HG03039 (cell line): ENCODE results near the gene MEIS2.

Source experiments
- ATAC-seq: cut with Tn5 transposase; IDR thresholded peaks from one replicate; pipeline ENCODE4 v1.9.1; 2021; ENCODE audit warnings: mild to moderate bottlenecking, moderate library complexity; ENCODE audit not compliant: unreplicated experiment

Gene MEIS2

DNA sequence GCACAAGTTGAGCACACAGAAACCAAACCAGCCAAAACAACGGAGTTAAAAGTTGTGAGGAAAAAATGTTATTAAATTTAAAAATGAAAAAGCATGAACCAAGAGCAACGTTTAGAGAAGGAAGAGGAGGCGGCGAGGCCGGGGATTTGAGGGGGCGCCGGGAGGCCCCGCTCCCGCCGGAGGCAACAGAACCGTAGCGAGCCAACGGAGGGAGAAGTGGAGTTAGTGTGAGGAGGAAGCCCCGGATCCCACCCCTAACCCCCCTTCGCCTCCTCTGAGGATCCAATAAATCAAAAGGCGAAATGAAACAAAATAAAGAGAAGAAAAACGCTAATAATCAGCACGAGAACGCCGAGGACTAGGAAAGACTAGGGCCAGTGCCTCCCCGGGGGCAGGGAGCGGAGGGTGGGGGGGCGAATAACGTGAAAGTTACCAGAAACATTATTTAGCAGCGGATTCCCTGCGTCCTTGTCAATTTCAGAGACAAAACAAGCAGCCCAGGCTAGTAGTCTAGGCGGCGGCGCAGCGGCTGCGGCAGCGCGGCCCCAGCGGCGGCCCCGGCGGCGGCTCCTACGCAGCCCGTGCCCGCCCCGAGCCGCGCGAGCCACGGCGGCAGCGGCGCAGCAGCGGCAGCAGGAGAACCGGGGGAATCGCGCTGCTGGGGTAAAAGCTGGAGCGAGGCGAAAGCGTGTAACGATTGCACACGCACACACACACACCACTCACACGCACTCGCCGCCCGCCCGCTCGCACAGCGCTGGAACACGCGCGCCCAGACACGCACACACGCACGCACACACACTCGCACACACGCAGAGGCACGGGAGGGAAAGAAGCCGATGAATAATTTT lies 1.7 kb downstream of the MEIS2 start:
- ATAC-seq: peak; percentile 35

DNA sequence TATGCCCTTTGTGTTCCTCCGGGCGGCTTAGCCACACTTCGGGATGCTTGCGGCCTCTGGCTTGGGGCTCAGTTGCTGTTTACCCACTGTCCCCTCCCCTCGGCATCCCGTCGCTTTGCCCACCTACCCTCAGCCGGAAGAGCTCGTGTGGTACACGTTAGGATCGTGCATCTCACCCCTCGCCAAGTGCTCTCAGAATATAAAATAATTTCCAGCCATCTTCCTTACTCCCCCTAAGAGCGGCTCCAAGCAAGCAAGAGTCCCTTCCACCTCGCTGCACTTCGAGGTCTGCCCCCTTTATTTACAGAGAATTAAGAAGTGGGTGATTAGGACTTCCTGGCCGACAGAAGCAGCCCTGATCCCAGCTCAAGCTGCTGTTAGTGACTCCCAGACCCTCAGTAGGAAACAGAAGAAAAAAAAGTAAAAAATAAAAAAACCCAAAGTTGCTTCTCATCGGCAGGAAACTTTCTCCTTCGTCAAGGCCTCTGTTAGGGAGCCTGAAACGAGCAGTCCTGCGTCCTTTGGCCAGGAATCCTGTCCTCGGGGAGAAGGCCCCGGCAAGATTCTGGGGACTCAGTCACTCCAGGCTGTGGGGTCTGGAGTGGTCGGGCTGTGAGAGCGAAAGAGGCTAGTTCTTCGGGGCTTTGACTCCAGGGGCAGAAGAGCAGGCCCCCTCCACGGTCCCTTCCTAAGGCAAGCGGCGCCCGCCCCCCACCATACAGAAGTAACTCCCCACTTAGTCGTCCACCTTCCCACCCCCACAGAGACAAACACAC lies 3.0 kb downstream of the MEIS2 start:
- no peak for ATAC-seq

DNA sequence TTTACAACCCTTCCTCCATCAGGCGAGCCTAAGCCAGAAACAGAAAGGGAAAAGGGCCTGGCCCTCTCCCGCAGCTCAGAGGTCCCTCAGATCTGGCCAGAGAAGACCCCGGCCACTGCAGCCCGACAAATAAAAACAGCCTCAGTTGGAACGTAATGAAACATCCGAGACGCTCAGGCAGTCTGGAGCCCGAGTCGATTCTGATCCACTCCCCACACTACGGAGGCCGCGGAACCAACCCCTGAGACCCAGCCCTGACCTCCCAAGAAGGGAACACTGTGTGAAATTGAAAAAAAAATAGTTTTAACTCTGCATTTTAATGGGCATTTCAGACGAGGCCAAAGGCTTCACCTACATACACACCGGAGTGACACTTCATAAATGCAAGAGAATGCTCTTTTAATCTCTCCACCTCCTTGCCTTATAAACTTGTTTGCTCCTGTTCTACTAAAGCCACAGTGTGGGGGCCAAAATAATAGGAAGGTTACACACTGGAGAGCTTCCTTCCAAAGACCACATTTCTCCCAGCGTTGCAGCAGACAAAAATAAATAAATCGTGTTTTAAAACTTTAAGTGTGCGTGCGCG lies 3.7 kb downstream of the MEIS2 start:
- ATAC-seq: no peak

DNA sequence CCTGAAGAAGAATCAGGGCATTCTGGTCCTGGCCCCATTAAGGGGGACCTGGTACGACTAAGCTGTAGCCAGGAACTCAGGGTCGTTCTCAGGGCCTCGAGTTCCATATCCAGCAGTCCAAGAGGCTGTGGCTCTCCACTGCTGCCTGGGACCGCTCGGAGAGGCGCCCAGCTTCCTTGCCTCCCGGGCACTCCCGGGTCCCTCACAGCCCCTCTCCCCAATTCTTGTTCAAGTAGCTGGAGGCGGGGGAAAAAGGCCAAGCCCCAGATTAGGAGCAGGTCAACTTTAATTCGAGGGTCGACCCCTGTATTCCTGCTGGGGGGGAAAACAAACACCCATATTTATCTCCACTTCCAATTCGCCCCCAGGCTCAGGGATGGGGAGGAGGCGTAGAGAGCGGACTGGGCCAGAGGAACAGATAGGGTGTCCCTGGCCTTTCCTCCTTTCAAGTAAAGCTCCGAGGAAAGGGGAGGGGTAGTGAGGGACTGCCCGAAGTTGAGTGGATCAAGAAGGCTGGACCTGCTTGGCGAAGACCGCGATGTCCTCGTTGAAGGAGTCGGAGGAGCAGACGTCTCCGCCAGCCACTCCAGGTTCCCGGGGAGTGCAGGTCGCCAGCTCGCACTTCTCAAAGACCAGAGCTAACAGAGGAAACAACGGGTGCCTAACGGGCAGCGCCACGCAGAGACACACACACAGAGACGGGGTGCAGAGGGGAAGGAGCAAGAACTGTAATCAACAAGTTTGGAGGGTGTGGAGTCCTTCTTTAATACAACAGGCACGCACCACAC lies 4.4 kb downstream of the MEIS2 start:
- no peak for ATAC-seq

DNA sequence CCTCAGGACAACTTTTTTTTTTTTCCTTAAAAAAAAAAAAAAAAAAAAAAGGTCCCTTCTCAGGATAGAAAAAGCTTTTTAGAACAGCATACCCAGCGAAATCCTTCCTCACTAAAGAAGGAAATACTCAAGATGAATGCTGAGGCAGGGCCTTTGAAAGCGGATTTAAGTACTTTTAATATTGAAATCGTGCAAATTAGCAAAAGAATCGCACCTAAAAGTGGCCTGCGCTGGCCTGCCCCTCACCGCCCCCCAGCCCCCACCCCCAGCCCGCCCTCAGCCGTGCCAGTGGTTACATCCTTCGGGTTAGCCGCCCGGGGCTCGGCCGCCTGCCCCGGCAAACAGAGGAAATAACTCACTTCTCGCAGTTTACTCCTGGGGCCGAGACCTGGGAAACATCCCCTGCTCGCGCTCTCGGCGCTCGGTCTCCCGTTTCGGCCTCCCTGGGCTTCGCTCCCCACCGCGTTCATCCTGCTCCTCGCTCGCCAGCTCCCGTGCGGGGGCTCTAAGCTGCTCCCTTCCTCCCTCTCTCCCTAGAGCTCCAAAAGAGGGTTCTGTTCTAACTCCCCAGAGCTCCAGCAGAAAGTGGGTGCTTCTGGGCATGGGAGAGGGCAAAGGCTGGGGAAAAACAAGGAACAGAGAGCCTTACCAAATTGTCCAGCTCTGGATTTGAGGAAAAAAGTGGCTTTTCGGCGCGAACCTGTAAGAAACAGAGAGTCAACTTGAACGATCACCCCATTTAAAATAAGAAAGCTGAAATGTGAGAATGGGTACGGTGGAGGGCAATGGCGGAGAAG lies 5.2 kb downstream of the MEIS2 start:
- ATAC-seq: no peak

DNA sequence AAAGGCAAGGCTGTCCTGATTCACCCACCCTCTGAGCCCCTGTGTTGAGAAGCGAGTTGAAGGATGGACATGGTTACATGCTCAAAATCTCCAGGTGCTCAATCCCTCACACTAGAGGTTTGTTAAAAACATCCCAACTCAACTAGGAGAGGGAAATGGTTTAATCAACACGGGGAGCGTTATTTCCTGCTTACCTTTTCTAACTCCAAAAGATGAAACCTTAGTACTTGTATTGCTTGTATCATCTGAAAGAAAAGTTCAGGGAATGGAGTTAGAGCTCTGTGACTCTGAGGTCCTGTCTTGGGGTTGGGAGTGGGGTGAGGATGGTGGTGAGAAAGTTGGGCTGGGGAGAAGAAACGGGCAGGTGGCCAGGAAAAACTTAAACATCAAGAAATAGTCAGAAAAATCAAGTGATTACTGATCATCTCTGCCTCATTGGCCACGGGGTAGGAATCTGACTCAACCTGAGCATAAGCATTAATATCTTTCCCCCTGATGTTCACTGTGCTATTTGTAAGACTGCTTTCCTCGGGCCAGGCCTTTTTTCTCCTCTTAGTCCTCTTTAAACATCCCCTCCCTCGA lies 5.9 kb downstream of the MEIS2 start:
- ATAC-seq: no peak

DNA sequence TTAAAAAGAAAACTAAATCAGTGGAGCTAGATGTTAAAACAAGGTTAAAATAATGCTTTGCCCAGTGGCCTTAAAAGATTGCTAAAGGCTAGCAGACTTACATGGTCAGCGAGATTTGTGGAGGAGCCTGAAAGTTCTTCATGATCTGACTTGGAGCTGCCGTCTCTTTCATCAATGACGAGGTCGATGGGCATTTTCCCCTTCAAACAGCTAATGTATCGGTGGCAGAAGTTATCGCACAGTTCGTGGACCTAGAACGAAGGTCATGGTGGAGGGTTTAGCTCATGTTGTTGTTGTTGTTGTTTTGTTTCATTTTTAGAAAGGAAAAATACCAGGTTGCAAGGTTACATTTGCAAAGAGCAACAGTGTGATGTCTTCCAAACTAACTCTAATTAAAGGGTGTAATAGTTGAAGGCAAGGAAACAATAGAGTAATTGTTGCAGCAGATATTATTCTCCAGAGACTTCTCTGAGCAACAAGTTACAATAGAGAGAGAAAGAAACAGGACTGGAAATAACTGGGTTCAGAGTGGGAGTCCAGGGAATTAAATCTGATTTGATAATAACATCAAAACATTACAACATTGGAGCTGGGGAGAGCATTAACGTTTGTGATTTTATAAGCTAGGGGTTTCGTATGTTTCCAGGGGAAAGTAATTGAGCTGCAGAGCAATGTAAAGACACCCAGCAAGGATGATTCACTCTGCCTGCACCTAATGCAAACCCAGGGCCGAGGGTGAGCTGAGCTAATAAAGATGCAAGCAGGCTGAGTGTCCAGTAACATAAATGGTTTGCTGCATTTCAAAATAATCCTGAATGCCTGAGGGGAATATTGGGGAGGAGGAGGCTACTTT lies 6.6 kb downstream of the MEIS2 start:
- no peak for ATAC-seq

DNA sequence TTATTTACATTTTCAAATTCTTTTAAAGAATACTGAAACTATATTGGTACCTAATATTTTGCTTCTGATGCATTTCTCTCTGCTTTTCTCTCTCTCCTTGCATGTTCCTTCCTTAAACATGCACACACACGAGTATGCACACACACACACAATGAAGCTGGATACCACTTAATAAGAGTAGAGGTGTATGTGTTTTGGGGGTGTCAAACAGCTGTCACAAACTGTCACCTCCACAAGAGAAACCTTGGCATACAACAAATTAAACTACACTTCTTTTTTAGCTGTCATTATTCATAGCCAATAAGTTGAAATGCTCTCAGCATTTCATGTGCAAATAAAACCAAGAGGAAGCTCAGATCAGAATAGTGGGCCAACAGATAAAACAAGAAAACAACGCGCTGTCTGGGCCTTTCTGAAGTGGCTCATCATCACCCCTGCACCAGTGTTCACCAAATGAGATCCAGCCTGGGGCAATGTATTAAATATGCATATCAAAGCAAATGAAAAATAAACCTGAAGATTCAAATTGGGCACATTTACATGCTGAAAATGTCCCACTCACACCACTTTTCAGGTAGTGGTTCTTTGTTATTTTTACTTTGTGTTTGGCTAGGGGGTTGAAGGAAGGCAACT lies 9.7 kb downstream of the MEIS2 start:
- no peak for ATAC-seq

DNA sequence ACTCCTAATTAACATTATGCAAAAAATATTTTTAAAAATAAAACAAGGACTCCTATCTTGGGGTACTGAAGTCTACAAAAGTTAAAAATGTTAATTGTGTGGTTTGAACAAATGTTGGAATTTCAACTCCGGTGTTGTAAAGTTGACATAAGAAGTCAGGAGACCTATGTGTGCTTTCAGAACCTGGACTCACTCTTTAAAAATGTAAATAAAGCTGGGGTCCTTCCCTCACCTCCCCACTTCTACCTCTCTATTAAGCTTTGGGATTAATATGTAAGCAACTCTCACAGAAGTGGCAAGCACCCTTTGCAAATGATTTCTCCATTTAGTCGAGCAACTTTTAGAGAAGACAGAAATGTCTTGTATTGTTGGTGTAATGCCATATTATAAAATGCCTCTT lies 11.9 kb downstream of the MEIS2 start:
- no peak for ATAC-seq

DNA sequence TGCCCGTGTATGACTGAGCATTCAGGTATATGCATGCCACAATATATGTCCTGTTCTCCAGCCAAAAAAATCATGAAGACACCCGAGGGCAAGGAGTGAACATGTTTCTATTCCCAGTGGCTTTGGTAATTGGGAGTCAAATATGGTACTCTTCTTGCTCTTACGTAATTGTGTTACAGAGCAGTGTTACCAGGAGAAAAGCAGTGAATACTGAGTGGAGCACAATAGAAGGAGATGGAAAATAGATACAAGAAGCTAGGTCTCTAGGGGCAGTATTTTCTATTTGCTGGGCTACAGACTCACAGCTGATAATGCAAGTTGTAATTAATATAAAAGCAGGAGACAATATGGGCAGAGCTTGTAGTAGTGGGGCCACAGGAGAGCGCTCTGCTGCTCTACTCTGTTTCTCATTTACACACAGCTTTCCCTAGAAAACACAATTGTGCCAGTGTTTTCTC lies 13.2 kb downstream of the MEIS2 start:
- no peak for ATAC-seq

DNA sequence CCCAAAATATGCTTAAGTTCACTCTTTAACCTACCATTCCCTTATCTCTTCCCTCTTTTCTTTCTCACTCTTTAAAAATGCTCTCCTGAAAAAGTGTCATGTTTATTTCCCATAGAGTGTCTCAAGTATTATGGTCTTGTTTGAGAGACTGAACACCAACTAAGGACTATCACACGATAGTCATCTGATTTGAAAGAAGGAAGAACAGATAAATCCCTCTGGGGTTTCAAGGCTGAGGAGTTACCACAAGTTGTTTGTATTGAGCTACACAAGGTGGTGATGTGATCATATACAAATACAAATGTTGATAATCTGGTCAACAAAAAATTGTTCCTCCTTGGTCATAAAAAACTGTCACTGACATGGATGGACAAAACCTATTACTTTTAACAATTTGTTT lies 13.8 kb downstream of the MEIS2 start:
- ATAC-seq: no peak

DNA sequence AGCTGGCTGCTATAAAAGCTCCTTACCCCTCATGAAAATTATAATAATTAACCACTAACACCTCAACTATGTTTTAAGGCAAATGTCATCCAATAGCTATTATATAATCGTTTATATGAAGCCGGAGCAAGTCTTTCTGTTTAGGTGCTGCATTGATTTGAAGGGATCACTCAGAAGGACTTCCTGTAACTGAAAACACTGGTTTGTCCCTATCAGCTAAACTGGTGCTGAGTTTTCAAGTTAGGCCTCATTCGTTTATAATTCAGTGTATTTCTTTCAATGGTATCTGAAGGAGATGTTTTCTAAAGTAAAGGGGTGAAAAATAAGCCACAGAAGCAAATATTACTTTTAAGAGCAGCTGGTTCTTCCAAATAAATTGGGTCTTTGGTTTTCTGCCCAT lies 14.2 kb downstream of the MEIS2 start:
- ATAC-seq: no peak

DNA sequence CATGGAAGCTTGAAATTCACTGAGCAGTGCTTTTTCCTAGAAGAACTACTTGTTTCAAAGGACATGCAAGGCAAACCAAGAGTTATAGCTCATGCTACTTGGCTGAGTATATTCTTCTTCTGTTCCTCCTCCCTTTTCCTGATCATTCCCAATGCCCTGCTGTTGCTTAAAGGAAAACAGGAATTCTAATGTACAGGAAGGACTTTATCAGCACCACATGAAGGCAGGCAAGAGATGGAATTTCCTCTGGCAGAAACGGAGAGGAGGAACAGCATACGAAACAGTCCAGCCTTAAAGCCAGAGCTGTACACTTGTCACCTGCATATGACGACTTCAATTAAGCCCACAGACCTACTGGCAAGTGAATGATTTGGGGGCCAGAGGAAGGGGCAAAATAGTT lies 15.7 kb downstream of the MEIS2 start:
- ATAC-seq: no peak

DNA sequence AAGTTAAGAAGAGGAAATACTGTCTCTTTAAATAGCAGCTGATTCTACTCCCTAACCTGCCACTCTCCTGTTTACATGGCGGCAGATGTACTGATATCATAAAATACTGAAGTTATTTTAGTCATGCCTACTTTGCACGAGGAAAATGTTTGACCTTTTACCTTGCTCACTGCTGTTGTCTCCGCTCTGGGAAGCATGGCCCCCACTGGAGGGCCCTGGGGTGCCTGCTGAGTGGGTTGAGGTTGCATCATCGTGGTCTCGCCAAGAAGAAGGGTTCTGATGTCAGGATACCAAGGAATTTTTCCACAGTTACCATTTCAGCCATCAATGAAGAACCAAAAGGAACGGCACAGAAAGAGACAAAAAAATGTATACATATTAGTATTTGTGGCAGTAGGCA lies 16.7 kb downstream of the MEIS2 start:
- ATAC-seq: no peak

DNA sequence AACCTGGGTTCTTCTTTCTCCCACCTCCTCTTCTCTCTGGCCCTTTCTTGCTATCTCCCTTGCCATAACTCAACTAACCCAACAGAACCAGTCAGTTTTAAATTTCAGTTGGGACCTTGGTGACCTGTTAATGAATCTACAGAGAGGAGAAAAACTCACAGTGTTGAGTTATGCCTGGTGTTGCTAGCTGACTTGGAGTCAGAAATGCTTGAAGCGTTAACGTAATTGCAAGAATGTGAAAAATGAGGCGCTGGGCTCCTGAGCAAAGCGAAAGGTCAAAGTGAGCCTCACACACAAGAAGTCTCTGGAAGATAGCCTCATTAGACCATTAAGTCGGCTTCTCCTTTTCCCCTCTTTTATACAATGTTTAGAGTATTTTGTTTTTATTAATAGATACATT lies 18.4 kb downstream of the MEIS2 start:
- no peak for ATAC-seq

DNA sequence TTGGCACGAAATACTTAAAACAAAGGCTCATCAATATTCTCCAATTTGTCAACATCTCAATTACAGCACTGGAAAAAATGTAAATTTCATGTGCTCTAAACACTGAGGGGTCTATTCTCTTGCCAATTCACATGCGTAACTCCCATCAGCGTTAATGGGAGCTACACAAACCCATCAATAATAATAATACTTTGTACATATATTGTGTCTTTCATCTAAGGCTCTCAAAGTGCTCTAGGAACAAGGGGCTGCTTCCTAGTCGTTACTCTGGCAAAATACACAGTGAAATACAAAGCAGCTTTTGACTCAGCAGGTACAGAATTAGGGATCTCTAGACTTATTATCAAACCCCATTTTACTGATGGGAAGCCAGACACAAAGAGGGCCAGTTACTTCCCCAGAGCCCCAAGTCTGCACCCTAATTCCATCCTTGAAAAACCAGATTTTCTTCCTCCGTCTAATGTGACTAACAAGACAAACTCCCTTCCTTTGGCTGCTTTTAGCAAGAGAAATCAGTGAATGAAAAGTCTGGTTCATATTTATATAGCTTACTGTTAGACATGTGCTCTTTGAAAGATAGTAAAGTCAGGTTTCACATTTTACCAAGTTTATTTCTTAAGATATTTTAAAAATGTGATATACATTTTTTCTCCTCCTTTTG lies 20.0 kb downstream of the MEIS2 start:
- ATAC-seq: no peak

DNA sequence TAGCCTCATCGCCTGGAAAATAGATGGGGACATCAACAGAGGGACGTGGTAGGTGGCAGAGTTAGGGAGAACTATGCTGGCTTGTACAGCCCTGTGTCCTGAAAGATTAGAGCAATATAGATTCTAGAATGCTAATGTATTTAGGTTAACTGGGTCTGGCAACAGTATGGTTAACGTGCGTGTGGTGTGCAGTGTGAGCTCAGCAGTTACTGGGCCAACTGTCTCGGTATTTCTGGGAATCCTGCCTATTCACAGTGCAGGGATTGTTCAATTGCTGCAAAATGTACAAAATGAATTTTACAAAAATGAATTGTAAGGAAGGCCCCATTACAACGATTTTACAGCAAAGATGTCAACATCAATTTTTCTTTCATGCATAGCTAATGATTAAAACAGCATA lies 20.6 kb downstream of the MEIS2 start:
- no peak for ATAC-seq

DNA sequence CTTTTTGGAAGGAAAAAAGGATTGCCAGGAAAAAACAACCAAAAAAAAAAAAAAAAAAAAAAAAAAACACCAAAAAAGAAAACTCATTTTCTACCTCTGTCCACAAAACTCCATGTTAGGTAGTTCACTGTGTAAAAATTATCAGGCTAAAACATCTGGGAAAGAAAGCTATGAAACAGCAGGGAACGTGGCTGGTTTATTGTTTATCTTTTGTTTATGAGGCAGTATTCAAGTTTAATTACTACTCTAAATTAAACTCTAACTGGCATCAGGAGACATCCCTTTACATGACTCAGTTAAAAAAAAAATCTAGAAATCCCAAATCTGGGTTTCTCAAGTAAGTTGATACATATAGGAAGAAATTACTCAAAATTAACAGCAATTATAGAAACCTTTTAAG lies 21.8 kb downstream of the MEIS2 start:
- ATAC-seq: no peak
